ENCODE results near the gene ZNF709.

DNA sequence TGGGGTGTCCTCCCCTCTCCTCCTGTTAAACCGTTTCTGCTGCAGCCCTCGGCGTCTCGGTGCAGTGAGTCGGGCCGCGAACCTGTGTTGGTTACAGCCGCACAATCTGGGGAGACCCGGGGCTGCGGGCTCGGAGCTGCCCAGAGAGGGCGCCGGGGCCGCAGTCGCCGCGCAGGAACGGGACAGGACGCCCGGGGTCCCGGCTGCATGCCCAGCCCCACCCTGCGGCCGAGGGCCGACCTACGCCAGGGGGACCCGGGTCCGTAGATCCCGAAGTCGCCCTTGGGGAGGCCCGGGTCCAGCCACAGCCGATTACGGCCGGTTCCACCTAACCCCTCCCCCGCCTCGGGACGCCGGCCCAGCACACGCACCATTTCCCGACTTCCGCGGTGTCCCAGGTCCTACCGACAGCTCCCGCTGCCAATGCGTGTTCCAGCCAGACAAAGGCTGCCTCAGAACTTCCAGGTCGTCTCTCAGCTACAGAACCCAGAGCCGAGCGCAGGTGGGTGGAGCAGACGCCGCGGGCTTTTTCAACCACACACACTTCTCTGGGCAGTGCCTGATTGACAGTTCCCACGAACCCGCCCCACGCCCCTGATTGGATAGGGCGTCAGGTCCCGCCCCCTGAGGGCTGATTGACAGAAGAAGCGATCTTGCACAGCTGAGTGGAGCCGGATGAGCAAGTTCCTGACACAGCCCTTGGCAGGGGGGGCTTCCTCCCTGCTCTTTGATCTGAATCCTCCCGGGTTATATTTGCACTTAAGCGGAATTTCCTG is 43.9 kb downstream of the ZNF709 start, which contains the start of gene ZNF443:
- TF ChIP-seq, protein P1, sequence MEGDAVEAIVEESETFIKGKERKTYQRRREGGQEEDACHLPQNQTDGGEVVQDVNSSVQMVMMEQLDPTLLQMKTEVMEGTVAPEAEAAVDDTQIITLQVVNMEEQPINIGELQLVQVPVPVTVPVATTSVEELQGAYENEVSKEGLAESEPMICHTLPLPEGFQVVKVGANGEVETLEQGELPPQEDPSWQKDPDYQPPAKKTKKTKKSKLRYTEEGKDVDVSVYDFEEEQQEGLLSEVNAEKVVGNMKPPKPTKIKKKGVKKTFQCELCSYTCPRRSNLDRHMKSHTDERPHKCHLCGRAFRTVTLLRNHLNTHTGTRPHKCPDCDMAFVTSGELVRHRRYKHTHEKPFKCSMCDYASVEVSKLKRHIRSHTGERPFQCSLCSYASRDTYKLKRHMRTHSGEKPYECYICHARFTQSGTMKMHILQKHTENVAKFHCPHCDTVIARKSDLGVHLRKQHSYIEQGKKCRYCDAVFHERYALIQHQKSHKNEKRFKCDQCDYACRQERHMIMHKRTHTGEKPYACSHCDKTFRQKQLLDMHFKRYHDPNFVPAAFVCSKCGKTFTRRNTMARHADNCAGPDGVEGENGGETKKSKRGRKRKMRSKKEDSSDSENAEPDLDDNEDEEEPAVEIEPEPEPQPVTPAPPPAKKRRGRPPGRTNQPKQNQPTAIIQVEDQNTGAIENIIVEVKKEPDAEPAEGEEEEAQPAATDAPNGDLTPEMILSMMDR (IDR thresholded peaks at IDR 0.05), result no peak
- TF ChIP-seq POLR2A (IDR thresholded peaks at IDR 0.05) (no peak), EP300 (IDR thresholded peaks at IDR 0.05) (no peak)

Data from ovary (tissue), 3 donors.